Testis (tissue), 3 donors: ENCODE data around the gene TFEB. TPM values are rescaled to one million over a fixed set of nuclear protein-coding genes. Genes with fewer than 3 reads are reported as not detected.

Source experiments
- DNase-seq: peaks from one replicate; pipeline ENCODE4 v3.0.0-alpha.2; 2019
- H3K27ac ChIP-seq, 2 donors: fragments of 200-600 bp; sonication (generic); one replicate each; pipeline ENCODE4 v1.5.1; 2019
- H3K27me3 ChIP-seq: fragments of 200-600 bp; sonication (generic); one replicate; pipeline ENCODE4 v1.5.1; 2019
- H3K36me3 ChIP-seq: fragments of 200-600 bp; sonication (generic); one replicate; pipeline ENCODE4 v1.5.1; 2017; ENCODE audit warnings: low read depth; ENCODE audit errors: missing control alignments
- H3K4me1 ChIP-seq: fragments of 200-600 bp; sonication (generic); one replicate; pipeline ENCODE4 v1.5.1; 2019
- H3K4me3 ChIP-seq, 2 donors: fragments of 200-600 bp; sonication (generic); one replicate each; pipeline ENCODE4 v1.5.1; 2017 to 2019
- H3K9me3 ChIP-seq: fragments of 200-600 bp; sonication (generic); one replicate; pipeline ENCODE4 v1.5.1; 2017
- POLR2A ChIP-seq: fragments of 450-650 bp; IDR thresholded peaks from one replicate; pipeline ENCODE4 v1.6.1; 2017; ENCODE audit warnings: antibody characterized with exemption, mild to moderate bottlenecking, moderate library complexity
- WGBS, 2 donors: methylation state at CpG; one replicate each; pipeline ENCODE4 v1.1.5; 2018; 5-methylcytosine and 5-hydroxymethylcytosine counted together
- intact Hi-C: fragments of 100-400 bp; cut with DNase I; formaldehyde crosslinking; loops from one replicate; pipeline ENCODE4 v1.15.1; 2023; ENCODE audit warnings: low total_unique reads
- polyA plus RNA-seq: library from polyadenylated mRNA; stranded (reverse); fragments of 350-450 nt; fragmentation: Illumina TruSeq; extraction: RNeasy Lipid Tissue Mini Kit (QIAGEN cat#74804); gene quantifications from one replicate; pipeline ENCODE4 v1.2.3, GENCODE V29; 2014; ENCODE audit warnings: low read depth, low replicate concordance; ENCODE audit not compliant: insufficient read depth
- total RNA-seq, 2 donors: library from RNA; depleted of rRNA; stranded (reverse); fragments of >200 nt; gene quantifications; one replicate each; pipeline ENCODE4 v1.2.3, GENCODE V29; 2016
- TF ChIP-seq, protein P1 (sequence below), 3 experiments: fragments of 450-650 bp in 2 of 3; fragments of 200-600 bp in 1 of 3; sonication (generic) in 1 of 3; IDR thresholded peaks; one replicate each; pipeline ENCODE4 v1.5.1; 2016 to 2019; ENCODE audit warnings: antibody characterized with exemption in 3 of 3, mild to moderate bottlenecking in 2 of 3, moderate library complexity in 1 of 3

The TFEB gene
- total and polyA plus RNA-seq, 3 donors from 2014 or later, result 4.5 to 6.3 (median 5.2) TPM

DNA sequence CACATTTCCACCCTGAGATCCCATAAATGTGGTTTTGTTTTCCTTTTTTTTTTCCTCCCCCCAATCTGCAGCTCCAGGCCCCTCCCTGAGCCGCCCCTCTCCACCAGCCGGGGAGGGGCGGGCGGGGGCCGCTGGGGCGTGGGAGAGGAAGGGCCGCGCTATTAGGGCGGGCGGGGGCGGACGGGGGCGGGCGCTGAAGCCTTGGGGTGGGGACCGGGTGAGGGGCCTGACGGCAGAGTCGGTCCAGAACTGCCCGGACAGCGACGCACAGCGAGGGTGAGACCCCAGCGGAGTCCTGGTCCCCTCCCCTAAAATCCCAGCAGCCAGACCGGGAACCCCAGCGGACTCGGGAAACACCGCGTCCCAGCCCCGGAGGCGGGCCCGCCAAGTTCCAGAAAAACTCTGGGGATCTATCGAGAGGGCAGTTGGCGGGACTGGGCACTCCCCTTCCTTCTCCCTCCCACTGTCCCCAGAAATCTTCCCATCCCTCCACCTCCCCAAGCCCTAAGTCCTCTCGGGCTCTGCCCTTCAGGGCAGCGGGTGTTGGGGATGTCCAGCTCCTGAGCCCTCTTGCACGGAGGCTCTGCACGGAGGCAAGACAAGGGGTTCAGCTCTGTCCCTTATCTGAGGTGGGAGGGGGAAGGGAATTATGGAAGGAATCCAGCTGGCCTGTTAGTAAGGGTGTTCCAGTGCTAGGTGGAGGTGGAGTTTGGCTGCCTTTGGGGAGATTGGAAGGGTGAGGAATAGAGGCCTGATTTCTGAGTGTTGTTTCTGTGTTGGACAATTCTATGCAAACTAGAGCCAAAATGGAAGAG, 45.4 kb upstream of the TFEB start, which contains the start of gene PRICKLE4:
Gene PRICKLE4, plus strand, starts transcription at position 232 of the 815 bp plus-strand sequence. CDS start 2,692 bp downstream, outside the sequence.
- WGBS, 2 donors, result 1% methylated on average over 14 to 35 of the region's 36 CpGs
- no peaks in the 10 kb centered on the region for H3K27me3 ChIP-seq
- peak; percentile 41 for DNase-seq
- intact Hi-C loops, result no loop called here
- no peaks in the 10 kb centered on the region for H3K36me3 ChIP-seq
- H3K4me1 ChIP-seq, result peaks cover 24% of the 10 kb centered on the region
- peak within 1 kb of the TSS; percentile 73 to 81 for H3K4me3 ChIP-seq
- H3K9me3 ChIP-seq, result no peaks in the 10 kb centered on the region
- H3K27ac ChIP-seq, result peak within 1 kb of the TSS; percentile 83
- TF ChIP-seq, protein P1, sequence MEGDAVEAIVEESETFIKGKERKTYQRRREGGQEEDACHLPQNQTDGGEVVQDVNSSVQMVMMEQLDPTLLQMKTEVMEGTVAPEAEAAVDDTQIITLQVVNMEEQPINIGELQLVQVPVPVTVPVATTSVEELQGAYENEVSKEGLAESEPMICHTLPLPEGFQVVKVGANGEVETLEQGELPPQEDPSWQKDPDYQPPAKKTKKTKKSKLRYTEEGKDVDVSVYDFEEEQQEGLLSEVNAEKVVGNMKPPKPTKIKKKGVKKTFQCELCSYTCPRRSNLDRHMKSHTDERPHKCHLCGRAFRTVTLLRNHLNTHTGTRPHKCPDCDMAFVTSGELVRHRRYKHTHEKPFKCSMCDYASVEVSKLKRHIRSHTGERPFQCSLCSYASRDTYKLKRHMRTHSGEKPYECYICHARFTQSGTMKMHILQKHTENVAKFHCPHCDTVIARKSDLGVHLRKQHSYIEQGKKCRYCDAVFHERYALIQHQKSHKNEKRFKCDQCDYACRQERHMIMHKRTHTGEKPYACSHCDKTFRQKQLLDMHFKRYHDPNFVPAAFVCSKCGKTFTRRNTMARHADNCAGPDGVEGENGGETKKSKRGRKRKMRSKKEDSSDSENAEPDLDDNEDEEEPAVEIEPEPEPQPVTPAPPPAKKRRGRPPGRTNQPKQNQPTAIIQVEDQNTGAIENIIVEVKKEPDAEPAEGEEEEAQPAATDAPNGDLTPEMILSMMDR (IDR thresholded peaks at IDR 0.05), result no peak
- no peak for TF ChIP-seq POLR2A

- DNase-seq, result peak; percentile 98
- H3K36me3 ChIP-seq, result no peaks in the 10 kb centered on the region
- TF ChIP-seq POLR2A, result no peak
- TF ChIP-seq, protein P1 (IDR thresholded peaks at IDR 0.05), result peak; percentile 85 to 95 (median 92)
- no peaks in the 10 kb centered on the region for H3K27me3 ChIP-seq
- peak within 1 kb of the TSS; percentile 73 to 81 for H3K4me3 ChIP-seq
- peak within 1 kb of the TSS; percentile 83 for H3K27ac ChIP-seq
- WGBS, 2 donors, result 0 to 1% methylated on average over 49 to 63 of the region's 73 CpGs
- intact Hi-C loops, result no loop called here
- H3K9me3 ChIP-seq, result no peaks in the 10 kb centered on the region
- peaks cover 23% of the 10 kb centered on the region for H3K4me1 ChIP-seq
Measured at GRCh38 chr6:41779788-41780550, 44.6 kb upstream of the TFEB start, which contains the start of gene FRS3. Gene FRS3, minus strand, starts transcription at chr6:41779900. Its CDS starts 2,913 bp downstream, at chr6:41776987.

DNA sequence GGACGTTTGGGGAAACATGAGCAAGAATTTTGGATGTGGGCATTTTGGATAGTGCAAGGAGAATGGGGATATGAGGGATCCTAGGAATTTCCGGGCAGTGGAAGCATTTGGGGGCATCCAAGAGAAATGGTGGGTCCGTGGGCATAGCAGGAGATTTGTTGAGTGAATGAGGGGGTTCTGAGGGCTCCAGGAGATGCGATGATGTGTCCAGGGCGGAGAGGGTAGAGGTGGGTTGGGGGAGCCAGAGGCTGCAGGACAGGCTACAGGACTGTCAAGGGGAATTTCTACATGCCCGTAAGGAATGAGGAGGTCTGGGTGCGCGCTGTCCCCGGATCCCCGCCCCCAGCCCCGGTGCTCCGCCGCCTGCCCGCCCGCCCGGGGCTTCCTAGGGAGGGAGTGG, 43.9 kb upstream of the TFEB start:
- WGBS, 2 donors, result 1 to 3% methylated on average over 10 to 16 of the region's 16 CpGs
- no peak for DNase-seq
- H3K4me1 ChIP-seq, result peaks cover 23% of the 10 kb centered on the region
- no peak overlapping the region for H3K27ac ChIP-seq
- H3K4me3 ChIP-seq, result peak overlapping the region; percentile 73 to 81
- H3K27me3 ChIP-seq, result no peaks in the 10 kb centered on the region
- no peaks in the 10 kb centered on the region for H3K36me3 ChIP-seq
- intact Hi-C loops, result no loop called here
- H3K9me3 ChIP-seq, result no peaks in the 10 kb centered on the region
- TF ChIP-seq, protein P1 (IDR thresholded peaks at IDR 0.05), result no peak
- TF ChIP-seq POLR2A, result no peak

- intact Hi-C loops, result no loop called here
- DNase-seq, result no peak
- Histone ChIP-seq H3K27ac (no peak overlapping the region), H3K36me3 (no peaks in the 10 kb centered on the region), H3K4me1 (peaks cover 23% of the 10 kb centered on the region), H3K4me3 (peak overlapping the region; percentile 73 to 81), H3K9me3 (no peaks in the 10 kb centered on the region), H3K27me3 (no peaks in the 10 kb centered on the region)
- 25 to 39% methylated on average over 6 of the region's 6 CpGs for WGBS, 2 donors
- no peak for TF ChIP-seq POLR2A
- TF ChIP-seq, protein P1 (IDR thresholded peaks at IDR 0.05), result no peak
Measured at GRCh38 chr6:41778895-41779294, 43.5 kb upstream of the TFEB start.
